K562 (cell line): ENCODE results near the gene HSPE1. TPM values are rescaled to one million over a fixed set of nuclear protein-coding genes. Genes with fewer than 3 reads are reported as not detected.
A peak's percentile ranks its signal among the peaks of the same experiment; 100 is the strongest.

Experiments used
- ATAC-seq: fragments of 200-7000 bp; cut with Tn5 transposase; 3 replicates; pipeline ENCODE4 v1.9.1; 2020; ENCODE audit warnings: moderate library complexity
- BruUV-seq: library from RNA; stranded (reverse); fragments of 400-500 nt; replicated peaks from 2 replicates; lab custom pipeline; 2021; lab: Mats Ljungman, UMichigan
- CTCF ChIA-PET: fragments of 300-600 bp; formaldehyde crosslinking; extraction: SDS; loops from one replicate; lab custom pipeline; 2021; ENCODE audit warnings: low intra/inter-chr PET ratio; lab: Yijun Ruan, JAX
- POLR2A ChIA-PET: fragments of 300-600, 350-650 bp; sonication (Branson Sonifier 250); formaldehyde crosslinking; extraction: SDS; loops from one replicate; lab custom pipeline; 2021; ENCODE audit warnings: antibody characterized with exemption, inconsistent platforms; lab: Yijun Ruan, JAX
- DNase-seq, 4 experiments: peaks; one replicate each; pipeline versions ENCODE4 v3.0.0 to v3.0.0-alpha.2; 2011 to 2018; ENCODE audit warnings: low spot score in 3 of 4, mixed read lengths in 3 of 4; ENCODE audit errors: extremely low read depth in 1 of 4
- FAIRE-seq: peaks from 2 replicates; lab custom pipeline; 2011; peaks lifted over from hg19 to GRCh38; lab: Jason Lieb, UNC
- H2AFZ ChIP-seq: 2 replicates; pipeline ENCODE4 v1.6.0; 2011; ENCODE audit warnings: low read depth, low read length, control low read depth, inconsistent platforms
- H3K27ac ChIP-seq: fragments of 200-600 bp; 3 replicates; pipeline ENCODE4 v1.8.0; 2011; ENCODE audit warnings: low read depth, mild to moderate bottlenecking, control low read depth, inconsistent platforms, low read length, moderate library complexity, mixed read lengths; ENCODE audit errors: extremely low read depth
- H3K27me3 ChIP-seq, 2 experiments: fragments of 300-600 bp in 1 of 2; 2 replicates in 1 of 2; 3 replicates in 1 of 2; pipeline versions ENCODE4 v1.6.0 to v1.8.0; 2011; ENCODE audit warnings: inconsistent platforms in 2 of 2, low read length in 2 of 2, mild to moderate bottlenecking in 1 of 2, mixed read lengths in 1 of 2, moderate library complexity in 1 of 2; ENCODE audit not compliant: control insufficient read depth in 2 of 2, insufficient read depth in 2 of 2
- H3K36me3 ChIP-seq: fragments of 300-600 bp; 3 replicates; pipeline ENCODE4 v1.8.0; 2011; ENCODE audit warnings: mild to moderate bottlenecking, low read length, inconsistent platforms; ENCODE audit not compliant: control insufficient read depth, insufficient read depth
- H3K4me1 ChIP-seq, 2 experiments: fragments of 200-600 bp in 1 of 2; replicated peaks in 1 of 2; 2 replicates in 1 of 2; 3 replicates in 1 of 2; pipeline versions ENCODE4 v1.5.1 to v1.8.0; 2011; ENCODE audit warnings: inconsistent platforms in 2 of 2, low read length in 2 of 2, mild to moderate bottlenecking in 1 of 2, mixed read lengths in 1 of 2, moderate library complexity in 1 of 2; ENCODE audit not compliant: control insufficient read depth in 2 of 2, insufficient read depth in 2 of 2
- H3K4me2 ChIP-seq: 2 replicates; pipeline ENCODE4 v1.6.1; 2011; ENCODE audit warnings: low read length, control low read depth, inconsistent platforms, mixed read lengths; ENCODE audit not compliant: insufficient read depth
- H3K4me3 ChIP-seq: fragments of 200-600 bp; sonication (generic), shearing (Covaris generic); 2 replicates; pipeline ENCODE4 v1.5.1; 2016; ENCODE audit warnings: control low read depth, inconsistent platforms
- H3K79me2 ChIP-seq: fragments of 200-600 bp; 3 replicates; pipeline ENCODE4 v1.8.0; 2011; ENCODE audit warnings: low read length, inconsistent platforms; ENCODE audit not compliant: control insufficient read depth, insufficient read depth
- H3K9ac ChIP-seq, 2 experiments: 2 replicates each; pipeline versions ENCODE4 v1.6.0 to v1.6.1; 2011; ENCODE audit warnings: low read depth in 2 of 2, low read length in 2 of 2, control low read depth in 1 of 2, inconsistent platforms in 1 of 2, mild to moderate bottlenecking in 1 of 2, mixed read lengths in 1 of 2; ENCODE audit not compliant: insufficient read depth in 1 of 2
- H3K9me1 ChIP-seq: one replicate; pipeline ENCODE4 v1.6.0; 2011; ENCODE audit warnings: inconsistent platforms, mild to moderate bottlenecking, low read length, moderate library complexity; ENCODE audit not compliant: control insufficient read depth, insufficient read depth
- H3K9me3 ChIP-seq: replicated peaks from 2 replicates; pipeline ENCODE4 v1.5.1; 2011; ENCODE audit warnings: low read depth, low read length, inconsistent platforms; ENCODE audit not compliant: control insufficient read depth, insufficient read depth
- H4K20me1 ChIP-seq: replicated peaks from 2 replicates; pipeline ENCODE4 v1.6.1; 2011; ENCODE audit warnings: low read length, inconsistent platforms, mixed read lengths; ENCODE audit not compliant: control insufficient read depth, insufficient read depth
- CREB3L1 ChIP-seq: fragments of 450-650 bp; IDR thresholded peaks from 2 replicates; pipeline ENCODE4 v1.6.1; 2014; ENCODE audit warnings: low read depth, mild to moderate bottlenecking, moderate library complexity, borderline replicate concordance
- E2F6 ChIP-seq, 2 experiments: IDR thresholded peaks; 2 replicates each; pipeline ENCODE4 v1.6.1; 2011; ENCODE audit warnings: borderline replicate concordance in 1 of 2, control low read depth in 1 of 2, low read depth in 1 of 2, low read length in 1 of 2, mild to moderate bottlenecking in 1 of 2, mixed read lengths in 1 of 2, moderate library complexity in 1 of 2; ENCODE audit not compliant: insufficient read depth in 1 of 2, insufficient read length in 1 of 2, poor library complexity in 1 of 2, severe bottlenecking in 1 of 2; ENCODE audit errors: extremely low read depth in 1 of 2
- ETS1 ChIP-seq: conservative IDR thresholded peaks from 2 replicates; pipeline ENCODE4 v1.6.1; 2011; ENCODE audit warnings: low read depth, mild to moderate bottlenecking, low read length; ENCODE audit not compliant: control insufficient read depth
- FUS ChIP-seq: fragments of 200-400 bp; formaldehyde crosslinking; optimal IDR thresholded peaks from 2 replicates; pipeline ENCODE3; 2017; ENCODE audit warnings: low read depth, low read length
- IFI16 ChIP-seq: fragments of 250-450 bp; sonication (Bioruptor Pico); IDR thresholded peaks from 2 replicates; pipeline ENCODE4 v2.1.2; 2022; ENCODE audit warnings: mild to moderate bottlenecking, inconsistent platforms
- MLLT1 ChIP-seq, 2 experiments: fragments of 450-650 bp; IDR thresholded peaks; 2 replicates each; pipeline ENCODE4 v1.6.1; 2016
- SMARCE1 ChIP-seq: fragments of 450-650 bp; IDR thresholded peaks from 2 replicates; pipeline ENCODE4 v1.7.1; 2016; ENCODE audit warnings: mild to moderate bottlenecking
- ZBTB11 ChIP-seq, 3 experiments: fragments of 200-800 bp in 1 of 3; fragments of 250-450 bp in 1 of 3; fragments of 450-650 bp in 1 of 3; sonication (Bioruptor Pico) in 1 of 3; sonication (Bioruptor generic) in 1 of 3; formaldehyde crosslinking in 1 of 3; IDR thresholded peaks; 2 replicates each; pipeline versions ENCODE4 v1.6.1 to v1.8.0; 2016 to 2022; ENCODE audit warnings: mild to moderate bottlenecking in 2 of 3, missing genetic modification characterization in 2 of 3, missing compliant biosample characterization in 1 of 3, moderate library complexity in 1 of 3
- WGBS: fragments of 100-300 bp; shearing (Covaris generic); methylation state at CpG from one replicate; pipeline ENCODE4 v1.1.6; 2016; ENCODE audit warnings: low coverage, mixed read lengths; ENCODE audit not compliant: insufficient coverage; ENCODE audit errors: missing lambda C conversion rate; 5-methylcytosine and 5-hydroxymethylcytosine counted together
- in situ Hi-C: fragments of 300-500 bp; cut with MboI; formaldehyde crosslinking; loops from 4 replicates; pipeline ENCODE4 v1.15.0; 2018; ENCODE audit warnings: inconsistent platforms, mixed read lengths
- intact Hi-C: fragments of 100-400 bp; cut with micrococcal nuclease; formaldehyde crosslinking; loops from 2 replicates; pipeline ENCODE4 v1.14.2; 2022
- polyA plus RNA-seq, 8 experiments: library from polyadenylated mRNA; depleted of rRNA in 4 of 8; stranded (reverse) in 5 of 8; unstranded in 3 of 8; fragments of >200 nt; fragmentation: Nextera tagmentation in 2 of 8; fragmentation: Illumina TruSeq in 1 of 8; extraction: Ambion mirVana in 2 of 8; extraction: Trizol in 1 of 8; gene quantifications; 2 replicates each; pipeline versions ENCODE4 v1.2.1 to v1.2.3, GENCODE V29; 2011 to 2014; ENCODE audit warnings: inconsistent platforms in 1 of 8, missing spikeins in 1 of 8
- total RNA-seq, 7 experiments: library from RNA; depleted of rRNA in 6 of 7; stranded (reverse); fragments of >200 nt in 6 of 7; fragmentation: Illumina TruSeq in 2 of 7; extraction: Trizol in 2 of 7; gene quantifications; 2 replicates each; pipeline versions ENCODE4 v1.2.1 to v1.2.3, GENCODE V29; 2011 to 2021; ENCODE audit warnings: low replicate concordance in 1 of 7

HSPE1 gene
- total and polyA plus RNA-seq, 9 of the 15 experiments (the other 6 are each of a cell fraction or from before 2014, with no cell fraction given) = 223 to 1,007 (median 612) TPM

- intact Hi-C loops = loop anchor here (2.0 kb wide), 1 partner anchor 15 kb away; the partner anchor contains the start of gene HSPE1
- Histone ChIP-seq H2AFZ (peak within 1 kb of the TSS; percentile 93), H3K27me3 (no peaks in the 10 kb centered on the region), H3K9ac (peak within 1 kb of the TSS; percentile 83 to 99), H3K4me1 (peaks cover 14 to 24% of the 10 kb centered on the region in 2 experiments; a peak in 4 of 5 replicates), H4K20me1 (no peaks in the 10 kb centered on the region), H3K9me1 (no peaks in the 10 kb centered on the region), H3K4me2 (peak within 1 kb of the TSS; percentile 91), H3K9me3 (no peaks in the 10 kb centered on the region; the same call in 1 of the 2 replicates), H3K79me2 (peaks cover 51% of the 10 kb centered on the region), H3K36me3 (peaks cover 4% of the 10 kb centered on the region; the same call in 1 of the 3 replicates), H3K27ac (peak within 1 kb of the TSS; percentile 89), H3K4me3 (peak within 1 kb of the TSS; percentile 92)
- peak; percentile 95 for ATAC-seq
- in situ Hi-C loops = no loop called here
- ChIA-PET CTCF (interaction anchor here (0.6 kb wide), 1 partner anchor 187 kb away, joined by 4 read pairs; no protein-coding TSS in a partner anchor), POLR2A (interaction anchor here (0.5 to 3.5 kb wide), 7 partner anchors 9 to 80 kb away, joined by 3 to 34 read pairs (median 4); partner anchors contain the start of genes HSPD1 and HSPE1)
- WGBS = 0% methylated on average over 24 of the region's 66 CpGs
- peak; percentile 82 to 93 (median 86) for DNase-seq
- peak; percentile 75 for FAIRE-seq
- BruUV-seq = no TSS peak
- peak; percentile 89 to 94 for TF ChIP-seq E2F6 (IDR thresholded peaks at IDR 0.05; ENCODE audit: borderline replicate concordance in 1 of 2, extremely low read depth in 1 of 2, insufficient read depth in 1 of 2, insufficient read length in 1 of 2, low read depth in 1 of 2, low read length in 1 of 2, poor library complexity in 1 of 2, severe bottlenecking in 1 of 2)
- TF ChIP-seq SMARCE1 = no peak
- peak; percentile 55; the same call in 1 of the 2 replicates for TF ChIP-seq CREB3L1
- TF ChIP-seq IFI16 = no peak
- 0 out of 4 replicates have a peak, but pooled peaks of 1 of the 2 experiments have one; percentile 60 for TF ChIP-seq MLLT1 (IDR thresholded peaks at IDR 0.05)
- TF ChIP-seq ZBTB11 (CRISPR knock-in tag; IDR thresholded peaks at IDR 0.05) = peak; percentile 88 to 96 (median 96)
- TF ChIP-seq ETS1 = peak; percentile 33; the same call in 1 of the 2 replicates
- TF ChIP-seq FUS = no peak
Measured at GRCh38 chr2:197515739-197516392, 15.7 kb downstream of the HSPE1 start, which contains the start of gene MOB4. MOB4 (plus strand) TSS chr2:197516066; CDS start chr2:197516087, 21 bp downstream.
